NCI-H748 treated with DMSO at 0.1 percent for 48 hours (cell line): Measurements from ENCODE around the gene FOXJ1.

Source experiments
- DNase-seq: peaks from one replicate; lab custom pipeline; 2025; lab: John Stamatoyannopoulos, UW

Gene FOXJ1

DNA sequence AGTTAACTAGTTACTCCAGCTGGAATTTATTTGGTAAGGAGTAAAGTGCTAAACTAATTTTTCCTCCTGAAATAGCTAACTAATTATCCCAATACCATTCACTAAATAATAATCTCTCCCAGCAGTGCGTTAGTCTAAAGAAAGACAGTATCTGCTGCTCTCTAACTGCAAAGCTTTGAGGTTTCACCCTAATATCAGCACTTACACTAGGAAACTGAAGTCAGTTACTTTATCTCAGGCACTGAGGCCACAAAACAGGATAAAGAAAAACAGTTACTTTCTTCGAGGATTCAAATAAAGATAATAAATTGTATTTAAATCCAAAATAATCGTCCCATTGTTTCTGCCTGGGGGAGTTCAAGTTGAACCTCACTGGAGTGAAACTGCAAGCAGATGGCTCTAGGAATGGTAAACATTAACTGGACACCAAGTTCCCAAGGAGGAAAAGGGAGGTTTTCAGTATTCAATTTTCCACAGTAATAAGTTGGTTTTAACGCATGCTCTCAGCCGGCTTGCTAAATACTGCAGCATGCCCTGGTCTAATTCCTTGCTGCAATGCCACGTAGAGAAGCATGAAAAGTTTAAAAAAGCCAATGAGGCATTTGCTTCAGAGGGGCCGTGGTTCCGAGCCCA, 20.0 kb upstream of the FOXJ1 start:
- no peak for DNase-seq

DNA sequence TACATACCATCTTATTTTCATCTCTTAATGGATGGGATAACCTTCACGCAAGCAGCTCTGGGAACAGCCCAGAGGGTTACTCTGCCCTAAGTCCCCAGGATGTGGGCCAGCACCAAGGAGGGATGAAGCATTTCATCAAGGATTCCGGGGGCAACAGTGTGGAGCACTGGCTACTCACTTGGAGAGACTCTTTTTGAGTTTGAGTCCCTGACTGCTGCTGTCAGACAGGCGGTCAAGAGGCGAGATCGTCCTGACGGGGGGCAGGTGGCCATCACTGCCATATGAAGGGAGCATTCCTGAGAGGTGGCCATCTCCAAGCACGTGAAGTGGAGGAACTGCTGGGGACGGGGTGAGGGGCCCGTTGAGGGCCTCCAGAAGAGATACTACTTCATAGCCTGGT, 18.1 kb upstream of the FOXJ1 start:
- DNase-seq = no peak

DNA sequence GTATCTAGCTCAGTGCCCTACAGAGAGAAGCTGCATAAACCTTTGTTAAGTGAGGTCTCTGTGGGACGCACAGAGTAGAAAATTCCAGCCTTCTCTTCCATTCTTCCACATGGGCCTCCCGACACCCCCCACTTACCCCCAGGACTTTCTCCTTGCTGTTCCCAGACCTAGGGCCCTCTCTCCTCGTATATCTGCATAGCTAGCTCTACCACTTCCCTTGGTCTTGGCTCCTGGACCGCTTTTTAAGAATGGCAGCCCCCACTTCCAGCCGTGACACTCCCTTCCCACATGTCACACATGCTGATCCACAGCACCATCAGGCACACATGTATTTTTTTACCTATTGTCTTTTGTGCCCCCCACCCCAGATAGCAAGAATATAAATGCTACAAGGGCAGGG, 16.7 kb upstream of the FOXJ1 start:
- DNase-seq = no peak

DNA sequence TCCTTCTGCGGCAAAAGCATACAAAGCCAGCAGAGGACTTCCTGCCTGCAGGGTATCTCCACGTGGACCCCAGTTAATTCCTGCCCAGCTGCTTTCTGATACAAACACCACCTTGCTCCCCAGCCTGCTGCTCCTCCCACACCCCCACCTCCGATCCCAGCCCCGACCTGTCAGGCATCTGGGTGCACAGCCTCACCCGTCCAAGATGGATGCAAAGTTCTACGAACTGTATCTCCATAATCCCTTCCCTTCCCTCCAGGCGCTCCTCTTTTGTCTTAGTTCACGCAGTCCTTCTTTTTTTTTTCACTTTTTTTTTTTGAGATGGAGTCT, 15.6 kb upstream of the FOXJ1 start:
- no peak for DNase-seq

DNA sequence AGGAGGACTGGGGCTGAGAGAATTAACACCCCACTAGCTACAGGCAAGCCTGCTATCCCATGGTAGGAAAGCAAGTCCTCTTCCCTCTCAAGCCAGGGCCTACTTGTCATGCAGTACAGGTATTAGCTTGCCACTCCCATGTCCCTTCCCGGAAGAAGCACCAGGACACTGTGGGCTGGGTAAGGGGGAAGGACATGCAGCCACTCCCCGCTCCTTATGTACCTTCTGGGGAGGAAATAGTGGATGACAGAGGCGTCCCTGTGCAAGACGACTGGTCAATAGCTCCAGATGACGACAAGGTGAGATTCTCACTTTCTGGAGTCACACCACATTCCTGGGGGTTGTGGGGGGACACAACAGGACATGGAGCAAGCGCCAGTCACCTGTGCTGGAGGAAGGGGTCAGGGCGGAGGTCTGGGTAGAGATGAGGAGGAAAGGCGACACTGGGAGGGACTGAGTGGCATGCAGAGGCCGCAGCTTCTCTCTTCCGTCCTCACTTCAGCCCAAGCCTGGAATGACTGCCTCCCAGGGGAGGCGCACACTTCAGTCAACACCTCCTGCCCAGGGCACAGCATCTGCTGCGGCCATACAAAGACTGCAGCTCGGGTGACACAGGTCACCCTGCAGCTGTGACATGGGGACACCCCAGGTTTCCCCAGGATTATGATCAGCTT, 15.1 kb upstream of the FOXJ1 start:
- DNase-seq = no peak

DNA sequence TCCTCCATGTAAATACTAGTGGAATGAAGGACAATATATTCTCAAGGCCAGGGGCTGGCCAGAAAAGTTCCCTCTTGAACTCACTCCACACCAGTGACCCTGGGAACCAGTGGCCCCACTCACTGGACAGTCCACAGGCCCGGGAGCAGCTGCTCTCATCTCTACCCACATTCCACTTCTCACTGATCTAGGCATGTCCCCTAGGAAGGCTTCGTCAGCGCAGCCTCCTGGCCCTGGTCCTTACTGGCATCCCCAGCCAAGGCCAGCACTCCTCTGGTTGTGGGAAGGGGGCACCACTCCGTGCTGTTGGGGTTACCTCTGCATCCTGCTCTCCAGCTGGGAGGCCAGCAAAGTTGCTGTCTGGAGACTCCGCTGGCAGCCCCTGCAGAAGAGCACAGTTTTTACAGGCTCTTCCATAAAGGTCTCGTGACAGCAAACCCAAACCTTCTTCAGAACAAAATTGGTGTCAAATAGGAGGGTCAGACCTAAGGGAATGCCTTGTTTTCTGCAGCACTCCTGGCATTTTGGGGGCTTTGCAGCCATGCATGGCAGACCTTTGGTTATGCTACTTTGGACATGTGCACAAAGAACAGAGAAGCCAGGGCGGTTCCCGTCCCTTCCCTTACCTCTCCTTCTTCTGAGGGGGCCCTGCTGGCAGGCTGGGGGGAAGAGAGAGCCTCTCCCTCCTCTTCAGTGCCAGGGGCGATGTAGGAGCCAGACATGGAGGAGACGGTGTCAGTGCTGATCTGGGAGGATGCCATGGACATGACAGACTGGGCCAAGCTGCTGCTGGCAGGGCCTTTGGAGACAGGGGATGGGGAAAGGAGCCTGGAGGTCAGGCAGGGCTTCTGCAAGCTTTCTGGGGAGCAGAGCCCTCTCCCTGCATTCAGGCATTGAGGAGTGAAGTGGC, 14.1 kb upstream of the FOXJ1 start:
- DNase-seq = no peak

DNA sequence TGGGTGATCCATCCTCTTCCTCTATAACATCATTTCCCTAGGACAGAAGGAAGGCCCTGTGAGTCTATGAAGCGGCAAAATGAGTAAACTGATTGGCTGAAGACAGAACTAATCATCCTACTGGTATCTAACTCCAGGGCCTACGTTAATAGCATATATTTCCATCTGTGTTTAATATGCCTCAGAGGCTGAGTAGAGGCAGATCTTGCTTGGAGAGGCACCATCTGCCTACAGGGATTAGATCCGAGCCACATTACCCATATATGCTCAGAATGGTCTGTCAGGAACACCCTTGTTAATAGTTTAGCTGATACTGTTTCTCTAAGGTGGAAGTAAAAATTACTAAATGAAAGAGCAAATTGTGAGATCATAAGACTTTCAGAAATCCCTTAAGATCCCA, 13.2 kb upstream of the FOXJ1 start:
- no peak for DNase-seq

DNA sequence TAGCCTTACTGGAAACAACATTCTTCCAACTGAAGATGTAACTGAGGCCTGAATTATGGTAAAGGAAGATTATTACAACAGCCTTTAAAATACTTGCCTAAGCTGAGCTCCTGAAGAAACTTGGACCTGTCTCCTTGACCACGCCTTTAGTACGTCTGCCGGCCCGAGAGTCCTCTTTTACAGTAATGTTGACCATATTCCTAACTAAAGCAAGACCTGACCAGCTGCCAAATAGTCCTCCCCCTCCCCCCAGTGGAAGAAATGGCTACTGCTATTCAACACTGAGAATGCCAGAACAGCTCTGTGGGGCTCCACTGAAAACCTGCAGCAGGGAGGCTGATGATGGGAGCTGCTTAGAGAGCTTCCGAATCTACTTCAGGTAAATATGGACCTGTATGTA, 12.6 kb upstream of the FOXJ1 start:
- no peak for DNase-seq

DNA sequence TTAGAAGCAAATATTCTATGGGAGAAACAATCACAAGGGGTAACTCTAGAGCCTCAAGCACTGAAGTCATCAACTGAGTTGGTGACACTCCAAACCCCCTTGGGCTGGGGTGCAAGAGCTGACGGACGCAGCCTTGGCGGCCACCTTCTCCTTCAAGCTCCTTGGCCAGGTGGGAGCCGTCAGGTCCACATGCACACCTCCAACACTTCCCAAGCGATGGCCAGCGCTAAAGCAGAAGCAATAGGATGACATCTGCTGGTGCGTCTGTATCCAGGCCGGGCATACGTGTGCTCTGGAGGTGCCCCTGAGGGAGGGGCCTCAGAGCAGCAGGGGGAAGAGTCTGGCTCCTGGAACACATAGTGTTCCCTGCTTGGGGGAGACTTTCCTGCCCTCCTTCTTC, 12.2 kb upstream of the FOXJ1 start:
- no peak for DNase-seq

DNA sequence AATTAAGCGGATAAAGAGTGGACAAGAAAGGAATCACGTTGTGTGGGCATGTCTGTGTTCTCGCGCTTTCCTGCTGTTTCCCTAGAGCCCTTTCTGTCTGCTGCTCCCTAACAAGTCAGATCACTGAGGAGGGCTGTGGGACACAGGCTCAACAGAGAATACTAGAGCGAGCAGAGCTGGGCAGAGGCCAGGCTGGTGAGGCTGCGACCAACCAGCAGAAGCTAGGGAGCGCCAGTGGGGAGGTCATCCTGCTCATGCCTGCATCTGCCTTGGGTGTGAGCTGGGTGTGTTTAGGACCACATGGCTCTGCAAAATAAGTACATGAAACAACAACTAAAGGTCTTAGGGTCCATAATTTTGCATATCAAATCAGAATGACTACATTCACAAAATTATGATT, 11.5 kb upstream of the FOXJ1 start:
- DNase-seq = no peak

DNA sequence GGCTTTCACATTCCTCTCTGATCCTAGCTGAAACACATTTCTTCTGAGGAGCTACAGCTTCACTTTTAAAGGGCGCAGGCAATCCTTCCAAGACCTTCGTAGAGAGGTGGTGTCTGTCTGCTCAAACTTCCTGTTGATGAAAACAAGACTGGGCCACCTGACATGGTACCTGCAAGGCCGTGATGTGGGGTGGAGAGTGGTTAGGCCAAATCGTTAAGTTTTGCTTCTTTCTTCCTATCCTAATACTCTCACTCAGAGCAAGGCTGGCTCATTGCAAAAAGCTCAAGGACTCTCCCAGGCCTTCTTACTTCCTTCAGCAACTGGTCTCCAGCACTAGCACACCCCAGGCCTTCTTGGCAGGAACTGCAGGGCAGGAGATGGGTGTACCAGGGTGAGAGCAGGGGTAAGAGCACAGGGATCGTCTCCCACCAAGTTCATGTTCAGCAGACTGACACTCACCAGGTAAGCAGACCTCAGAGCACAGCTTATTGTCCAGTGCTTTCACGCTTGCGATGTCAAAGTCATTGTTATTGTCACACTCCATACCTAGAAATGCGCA, 10.9 kb upstream of the FOXJ1 start:
- no peak for DNase-seq

DNA sequence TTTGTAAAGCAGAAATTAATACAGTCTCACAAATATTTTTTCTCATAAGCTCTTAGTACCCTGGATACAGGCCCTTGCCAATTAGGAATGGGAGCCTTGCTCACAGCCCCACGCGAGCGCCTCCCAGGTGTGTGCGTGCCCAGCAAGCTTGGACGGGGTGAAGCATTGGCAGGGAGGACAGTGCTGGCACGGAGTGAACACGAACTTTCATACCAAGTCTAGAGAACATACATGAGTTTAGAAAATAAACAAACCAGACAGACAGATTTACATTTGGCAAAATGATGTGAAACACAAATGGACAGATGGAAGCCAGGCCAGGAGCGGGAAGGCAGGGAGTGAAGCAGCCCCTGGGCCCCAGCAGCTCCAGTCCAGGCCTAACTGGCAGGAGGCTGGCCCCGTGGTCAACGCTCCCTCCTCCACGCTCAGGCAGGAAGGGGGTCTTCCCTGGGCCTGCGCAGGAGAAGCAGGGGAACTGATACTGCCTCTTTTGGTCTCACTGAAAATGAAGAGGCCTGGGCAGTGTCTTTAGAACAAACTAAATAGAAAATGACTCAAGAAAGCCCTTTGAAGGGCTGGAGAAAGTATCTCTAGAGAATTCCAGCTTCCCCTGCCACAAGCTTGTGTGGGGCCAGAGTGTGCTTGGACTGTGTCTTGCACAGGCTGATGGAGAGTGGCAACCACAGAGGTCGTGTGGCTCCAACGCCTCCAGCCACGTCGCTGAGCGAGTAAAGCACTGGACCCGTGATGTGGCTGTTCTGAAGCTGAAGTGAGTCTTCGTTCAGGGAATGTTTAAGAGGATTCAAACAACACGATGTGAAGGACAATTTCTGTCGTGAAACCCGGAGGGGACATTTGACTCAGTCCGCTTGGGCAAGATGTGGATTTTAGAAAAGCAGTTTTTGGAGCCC, 9.9 kb upstream of the FOXJ1 start:
- no peak for DNase-seq

DNA sequence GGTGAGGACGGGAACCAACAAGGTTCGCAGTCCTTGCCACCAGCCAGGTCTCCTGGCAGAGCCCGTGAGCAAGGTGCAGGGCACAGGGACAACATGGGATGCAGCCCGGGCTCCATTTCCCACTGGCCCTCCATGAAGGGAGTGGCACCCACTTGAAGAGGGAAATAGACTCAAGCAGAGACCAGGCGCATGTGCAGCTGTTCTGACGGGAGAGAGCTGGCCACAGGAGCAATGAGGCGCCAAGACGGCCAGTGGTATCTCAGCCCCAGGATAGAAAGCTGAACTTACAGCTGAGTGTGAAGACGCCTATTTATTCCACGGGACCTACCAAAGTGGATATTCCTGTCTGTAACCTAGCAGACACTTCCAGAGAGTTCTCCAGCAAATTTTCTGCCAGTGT, 8.2 kb upstream of the FOXJ1 start:
- no peak for DNase-seq

DNA sequence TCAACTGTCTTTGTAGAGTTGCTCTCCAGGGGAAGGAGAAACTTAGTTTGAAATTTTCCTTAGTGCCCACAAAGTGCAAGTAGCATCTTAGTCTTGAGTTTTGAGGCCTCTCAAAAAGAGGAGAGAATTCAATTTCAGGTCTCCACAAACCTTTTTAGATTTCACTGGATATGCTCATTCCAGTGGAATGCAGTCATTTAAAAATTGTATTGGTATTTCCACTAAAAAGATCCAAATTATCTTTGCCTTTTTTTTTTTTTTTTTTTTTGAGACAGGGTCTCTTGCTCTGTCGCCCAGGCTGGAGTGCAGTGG, 6.9 kb upstream of the FOXJ1 start:
- no peak for DNase-seq

DNA sequence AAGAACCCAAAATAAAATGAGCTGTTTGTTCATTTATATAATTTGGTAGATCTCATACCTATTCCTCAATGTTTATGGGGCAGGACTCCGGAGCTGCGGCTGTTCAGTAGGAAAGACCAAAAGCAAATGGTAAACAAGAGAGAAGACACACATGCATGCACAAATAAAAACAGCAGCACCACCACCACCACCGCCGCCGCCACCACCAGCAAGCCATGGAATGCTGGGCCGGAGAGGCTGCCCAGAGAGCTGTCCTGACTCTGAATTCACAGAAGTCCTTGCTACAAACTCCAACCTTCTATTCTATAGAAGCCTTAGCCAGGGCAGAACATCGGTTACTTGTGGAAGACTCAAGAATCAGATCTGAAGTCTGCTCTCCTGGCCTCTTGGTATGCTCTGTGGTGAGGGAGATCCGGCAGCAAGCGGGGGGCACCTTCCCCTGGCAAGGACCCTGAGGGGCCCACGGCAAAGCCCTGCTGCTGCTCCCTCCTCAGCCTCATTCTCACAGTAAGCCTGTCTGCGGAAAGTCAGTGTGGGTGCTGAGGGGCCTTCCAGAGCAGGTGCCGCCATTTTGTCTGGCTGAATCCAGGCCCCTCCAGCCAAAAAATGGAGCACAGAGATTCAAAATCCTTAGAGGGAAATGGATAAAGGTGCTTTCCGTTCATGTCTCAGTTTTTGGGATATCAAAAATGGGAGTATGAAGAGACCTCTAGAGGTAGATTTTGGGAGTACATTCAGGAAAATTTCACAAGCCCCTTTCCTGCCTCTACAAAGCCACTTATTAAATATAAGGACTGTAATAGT, 6.4 kb upstream of the FOXJ1 start:
- DNase-seq = peak; percentile 10

DNA sequence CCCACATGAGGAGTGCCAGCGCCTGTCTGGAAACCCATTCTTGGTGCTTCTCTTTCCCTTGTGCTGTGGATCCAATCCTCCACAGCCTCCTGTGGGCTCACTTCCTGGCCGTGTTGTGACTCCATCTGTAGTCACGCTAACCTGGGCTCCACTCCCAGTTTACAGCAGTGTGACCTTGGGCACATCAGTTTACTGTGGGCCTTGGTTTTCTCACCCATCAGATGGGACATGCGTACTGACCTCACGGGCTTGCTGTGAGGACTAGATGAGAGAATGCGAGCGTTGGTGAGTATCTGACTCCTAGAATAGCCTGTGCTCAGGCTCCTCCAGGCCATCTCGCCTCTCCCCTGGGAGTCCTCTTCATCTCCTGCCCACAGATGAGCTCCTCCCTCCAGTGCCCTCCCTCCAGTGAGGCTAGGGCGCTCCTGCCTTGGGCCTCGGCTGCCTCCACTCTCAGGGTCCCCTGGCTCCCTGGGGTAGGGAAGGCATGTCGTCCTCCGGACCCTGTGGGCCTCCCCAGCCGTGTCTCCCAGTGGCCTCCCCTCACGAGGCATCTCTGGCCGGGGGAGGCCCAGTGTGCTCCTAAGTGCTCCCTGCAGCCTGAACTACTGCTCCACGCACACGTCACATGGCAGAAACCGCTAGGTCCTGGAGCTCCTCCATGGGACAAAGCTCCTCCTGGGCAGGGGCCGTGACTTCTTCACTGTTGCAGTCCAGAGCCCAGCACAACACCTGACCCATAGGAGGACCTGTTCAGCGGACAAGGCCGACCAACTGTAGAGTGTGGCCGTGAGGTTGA, 5.2 kb upstream of the FOXJ1 start:
- no peak for DNase-seq

DNA sequence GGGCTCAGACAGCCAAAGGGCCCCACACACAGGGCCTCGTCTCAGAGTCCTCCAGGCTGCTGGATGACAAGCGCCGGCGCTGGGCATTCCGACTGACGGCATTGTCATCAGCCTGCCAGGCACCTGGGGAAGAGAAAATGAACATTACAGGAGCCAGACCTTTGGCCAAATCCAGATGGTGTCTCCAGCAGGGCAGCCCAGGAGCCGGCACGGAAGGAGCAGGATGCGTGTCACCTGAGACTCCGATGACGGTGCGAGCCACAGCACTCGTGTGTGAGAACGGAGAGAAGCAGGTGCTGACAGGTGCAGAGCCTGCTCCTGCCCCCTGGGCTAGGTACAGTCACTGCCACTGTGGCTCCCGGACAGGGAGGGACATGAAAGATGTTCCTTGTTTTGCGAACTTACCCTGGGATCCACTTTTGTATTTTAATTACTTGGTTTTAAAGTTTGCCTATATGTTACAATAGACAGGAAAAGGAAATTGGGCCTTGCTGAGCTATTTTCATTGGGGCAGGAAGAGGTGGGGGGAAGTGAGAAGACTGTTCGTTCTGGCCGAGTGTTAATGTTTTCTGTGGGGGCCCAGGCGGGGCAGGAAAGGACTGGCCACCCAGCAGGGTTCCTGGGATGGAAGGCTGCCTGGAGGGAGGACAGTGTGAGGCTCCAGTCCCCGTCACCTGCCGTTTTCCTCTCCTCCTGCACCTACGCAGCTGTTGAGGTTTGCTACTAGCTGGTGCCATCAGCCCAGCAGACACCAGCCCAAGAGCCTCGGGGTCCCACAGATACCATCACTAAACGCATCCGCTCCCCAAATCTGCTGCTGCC, 4.4 kb upstream of the FOXJ1 start:
- no peak for DNase-seq

DNA sequence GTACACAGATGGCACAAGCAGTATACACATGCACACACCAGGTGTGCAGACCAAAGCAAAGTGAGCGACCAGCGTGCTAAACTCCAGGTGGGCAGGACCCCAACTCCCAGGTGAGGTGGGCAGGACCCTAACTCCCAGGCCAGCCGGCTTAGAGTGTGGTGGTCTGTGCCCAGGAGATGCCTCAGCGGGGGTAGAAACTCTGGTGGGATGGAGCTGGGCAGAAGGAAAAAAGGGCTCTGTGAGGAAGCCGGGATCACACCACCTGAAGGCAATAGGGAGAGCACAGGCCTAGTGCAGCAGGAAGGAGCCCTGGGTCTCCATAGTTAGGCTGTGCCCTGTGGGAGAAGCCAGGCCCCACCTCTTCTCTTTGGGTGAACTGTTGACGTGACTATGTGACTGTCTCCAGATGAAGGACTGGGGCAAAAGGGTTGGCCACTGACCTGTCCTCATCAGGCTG, 1.6 kb upstream of the FOXJ1 start:
- DNase-seq = no peak

DNA sequence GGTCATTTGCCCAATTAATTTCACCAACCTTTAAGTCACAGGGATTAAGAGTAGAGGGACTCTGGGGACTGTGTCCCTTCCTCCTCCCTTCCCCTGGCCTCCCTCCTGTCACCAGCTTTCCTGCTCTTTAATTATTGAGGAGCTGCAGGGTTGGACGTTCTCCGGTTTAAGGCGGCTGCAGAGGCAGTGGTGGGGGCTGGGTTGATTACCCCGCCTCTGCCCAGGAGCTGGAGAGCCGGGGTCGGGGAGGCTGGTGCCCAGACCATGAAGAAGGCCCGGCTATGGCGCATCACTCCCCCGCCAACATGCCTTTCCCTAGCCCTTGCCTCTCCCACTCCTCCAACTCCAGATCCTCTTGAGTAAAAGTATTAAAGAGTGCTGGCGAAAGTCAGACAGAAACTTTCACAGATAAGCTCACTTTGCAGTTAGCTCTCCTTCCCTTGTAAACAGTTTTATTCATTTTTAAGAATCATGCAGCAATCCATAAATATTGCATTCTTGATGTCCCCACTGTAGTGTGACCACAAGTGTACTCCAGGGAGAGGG, 1.1 kb upstream of the FOXJ1 start:
- no peak for DNase-seq
